Gastrocnemius medialis (tissue), 4 donors: ENCODE measurements around the gene TTC28. TPM values are rescaled to one million over a fixed set of nuclear protein-coding genes. Genes with fewer than 3 reads are reported as not detected.
A peak's percentile ranks its signal among the peaks of the same experiment; 100 is the strongest.

ENCODE experiments used
- ATAC-seq, 2 donors: fragments of 150-250 bp; one replicate each; pipeline ENCODE4 v1.9.1; 2016
- DNase-seq, 2 donors: peaks; one replicate each; pipeline ENCODE4 v3.0.0-alpha.2; 2019
- H3K27ac ChIP-seq, 4 donors: fragments of 200-600 bp; sonication (generic); 1 replicate in 1 of 4; 2 replicates in 3 of 4; pipeline ENCODE4 v1.5.1; 2016 to 2018; ENCODE audit warnings: mild to moderate bottlenecking in 2 of 4, moderate library complexity in 1 of 4
- H3K27me3 ChIP-seq, 3 donors: fragments of 200-600 bp; sonication (generic) in 2 of 3; 1 replicate in 1 of 3; 2 replicates in 2 of 3; pipeline versions ENCODE4 v1.5.1 to v1.6.0; 2016 to 2019; ENCODE audit warnings: mild to moderate bottlenecking in 1 of 3, moderate library complexity in 1 of 3
- H3K36me3 ChIP-seq, 2 donors: fragments of 200-600 bp; sonication (generic) in 1 of 2; one replicate each; pipeline ENCODE4 v1.5.1; 2017 to 2018
- H3K4me1 ChIP-seq, 2 donors: fragments of 200-600 bp; sonication (generic) in 1 of 2; one replicate each; pipeline ENCODE4 v1.5.1; 2016 to 2017; ENCODE audit warnings: mild to moderate bottlenecking in 2 of 2
- H3K4me3 ChIP-seq, 4 donors: fragments of 200-600 bp; sonication (generic) in 3 of 4; 1 replicate in 1 of 4; 2 replicates in 3 of 4; pipeline ENCODE4 v1.5.1; 2016 to 2019; ENCODE audit warnings: mild to moderate bottlenecking in 2 of 4
- H3K9me3 ChIP-seq, 3 donors: fragments of 200-600 bp; sonication (generic) in 2 of 3; 1 replicate in 1 of 3; 2 replicates in 2 of 3; pipeline ENCODE4 v1.5.1; 2016 to 2019
- POLR2A ChIP-seq, 2 donors: fragments of 450-650 bp; IDR thresholded peaks; one replicate each; pipeline ENCODE4 v1.6.1; 2017; ENCODE audit warnings: antibody characterized with exemption in 2 of 2, mild to moderate bottlenecking in 2 of 2, moderate library complexity in 2 of 2
- in situ Hi-C, 4 donors: fragments of 200-750 bp; cut with MboI; loops; one replicate each; pipeline versions ENCODE4 v1.15.0 to v1.8.0; 2017; ENCODE audit warnings: low sequenced_read_pairs in 4 of 4
- intact Hi-C: fragments of 100-400 bp; cut with DNase I; formaldehyde crosslinking; loops from one replicate; pipeline ENCODE4 v1.15.1; 2023; ENCODE audit warnings: low total_unique reads
- total RNA-seq, 4 donors: library from RNA; depleted of rRNA; stranded (reverse); fragments of >200 nt; gene quantifications; one replicate each; pipeline versions ENCODE4 v1.1.0 to v1.2.3, GENCODE V29; 2016
- TF ChIP-seq, protein P1 (sequence below), 5 experiments: fragments of 450-650 bp in 3 of 5; fragments of 200-600 bp in 2 of 5; sonication (generic) in 2 of 5; IDR thresholded peaks in 4 of 5; conservative IDR thresholded peaks in 1 of 5; 1 replicate in 4 of 5; 2 replicates in 1 of 5; pipeline ENCODE4 v1.5.1; 2016 to 2019; ENCODE audit warnings: antibody characterized with exemption in 5 of 5, mild to moderate bottlenecking in 3 of 5, moderate library complexity in 3 of 5

TTC28 gene
- total RNA-seq, 4 donors from 2014 or later = 6.3 to 18.1 (median 8.4) TPM

DNA sequence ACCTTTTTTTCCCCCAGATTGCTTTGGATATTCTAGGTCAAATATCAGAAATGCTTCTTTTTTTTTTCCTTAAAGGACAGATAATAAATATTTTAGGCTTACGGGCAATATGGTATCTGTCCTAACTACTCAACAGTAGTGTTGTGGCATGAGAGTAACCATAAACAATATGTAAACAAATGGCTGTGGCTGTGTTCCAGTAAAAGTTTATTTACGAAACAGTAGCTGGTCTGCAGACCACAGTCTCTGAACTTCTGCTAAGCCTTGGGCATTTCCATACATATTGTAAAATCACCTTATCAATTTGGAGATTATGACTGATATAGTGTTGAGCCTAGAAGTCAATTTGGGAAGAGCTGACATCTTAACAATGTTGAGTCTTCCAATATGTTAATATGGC lies 621.6 kb downstream of the TTC28 start:
- no peaks in the 10 kb centered on the region for H3K36me3 ChIP-seq
- TF ChIP-seq POLR2A (IDR thresholded peaks at IDR 0.05) = no peak
- TF ChIP-seq, protein P1, sequence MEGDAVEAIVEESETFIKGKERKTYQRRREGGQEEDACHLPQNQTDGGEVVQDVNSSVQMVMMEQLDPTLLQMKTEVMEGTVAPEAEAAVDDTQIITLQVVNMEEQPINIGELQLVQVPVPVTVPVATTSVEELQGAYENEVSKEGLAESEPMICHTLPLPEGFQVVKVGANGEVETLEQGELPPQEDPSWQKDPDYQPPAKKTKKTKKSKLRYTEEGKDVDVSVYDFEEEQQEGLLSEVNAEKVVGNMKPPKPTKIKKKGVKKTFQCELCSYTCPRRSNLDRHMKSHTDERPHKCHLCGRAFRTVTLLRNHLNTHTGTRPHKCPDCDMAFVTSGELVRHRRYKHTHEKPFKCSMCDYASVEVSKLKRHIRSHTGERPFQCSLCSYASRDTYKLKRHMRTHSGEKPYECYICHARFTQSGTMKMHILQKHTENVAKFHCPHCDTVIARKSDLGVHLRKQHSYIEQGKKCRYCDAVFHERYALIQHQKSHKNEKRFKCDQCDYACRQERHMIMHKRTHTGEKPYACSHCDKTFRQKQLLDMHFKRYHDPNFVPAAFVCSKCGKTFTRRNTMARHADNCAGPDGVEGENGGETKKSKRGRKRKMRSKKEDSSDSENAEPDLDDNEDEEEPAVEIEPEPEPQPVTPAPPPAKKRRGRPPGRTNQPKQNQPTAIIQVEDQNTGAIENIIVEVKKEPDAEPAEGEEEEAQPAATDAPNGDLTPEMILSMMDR (IDR thresholded peaks at IDR 0.05 in 4 of 5, conservative IDR thresholded peaks at IDR 0.05 in 1 of 5) = no peak
- no peaks in the 10 kb centered on the region for H3K9me3 ChIP-seq
- ATAC-seq (no peak), DNase-seq (no peak)
- in situ Hi-C loops = loop anchor here (10.0 to 25.0 kb wide), 4 partner anchors 379 to 779 kb away; no protein-coding TSS in a partner anchor
- no peak overlapping the region for H3K27ac ChIP-seq
- peaks cover 0 to 7% of the 10 kb centered on the region in 2 donors for H3K4me1 ChIP-seq
- H3K4me3 ChIP-seq = no peak overlapping the region
- intact Hi-C loops = loop anchor here (10.0 kb wide), 1 partner anchor 207 kb away; no protein-coding TSS in a partner anchor
- no peaks in the 10 kb centered on the region for H3K27me3 ChIP-seq

DNA sequence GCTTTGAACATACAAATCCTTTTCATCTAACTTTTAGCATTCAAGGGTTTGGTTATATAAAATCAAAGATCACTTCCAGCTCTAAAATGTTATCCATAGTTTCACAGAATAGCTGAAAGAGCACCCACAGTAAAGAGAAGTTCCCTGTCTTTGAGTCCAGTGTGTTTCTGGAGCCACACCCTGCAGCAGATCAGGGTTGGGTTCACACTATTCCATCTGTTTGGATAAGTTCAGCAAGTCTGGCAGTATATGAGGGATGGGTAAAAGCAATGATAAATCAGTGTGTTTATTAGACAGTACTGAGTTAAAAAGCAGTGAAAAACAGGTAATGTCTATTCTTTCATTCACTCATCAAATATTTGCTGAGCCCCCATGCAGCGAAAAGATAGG lies 624.8 kb downstream of the TTC28 start:
- no peak overlapping the region for H3K4me3 ChIP-seq
- ATAC-seq = no peak
- intact Hi-C loops = loop anchor here (10.0 kb wide), 1 partner anchor 210 kb away; no protein-coding TSS in a partner anchor

DNA sequence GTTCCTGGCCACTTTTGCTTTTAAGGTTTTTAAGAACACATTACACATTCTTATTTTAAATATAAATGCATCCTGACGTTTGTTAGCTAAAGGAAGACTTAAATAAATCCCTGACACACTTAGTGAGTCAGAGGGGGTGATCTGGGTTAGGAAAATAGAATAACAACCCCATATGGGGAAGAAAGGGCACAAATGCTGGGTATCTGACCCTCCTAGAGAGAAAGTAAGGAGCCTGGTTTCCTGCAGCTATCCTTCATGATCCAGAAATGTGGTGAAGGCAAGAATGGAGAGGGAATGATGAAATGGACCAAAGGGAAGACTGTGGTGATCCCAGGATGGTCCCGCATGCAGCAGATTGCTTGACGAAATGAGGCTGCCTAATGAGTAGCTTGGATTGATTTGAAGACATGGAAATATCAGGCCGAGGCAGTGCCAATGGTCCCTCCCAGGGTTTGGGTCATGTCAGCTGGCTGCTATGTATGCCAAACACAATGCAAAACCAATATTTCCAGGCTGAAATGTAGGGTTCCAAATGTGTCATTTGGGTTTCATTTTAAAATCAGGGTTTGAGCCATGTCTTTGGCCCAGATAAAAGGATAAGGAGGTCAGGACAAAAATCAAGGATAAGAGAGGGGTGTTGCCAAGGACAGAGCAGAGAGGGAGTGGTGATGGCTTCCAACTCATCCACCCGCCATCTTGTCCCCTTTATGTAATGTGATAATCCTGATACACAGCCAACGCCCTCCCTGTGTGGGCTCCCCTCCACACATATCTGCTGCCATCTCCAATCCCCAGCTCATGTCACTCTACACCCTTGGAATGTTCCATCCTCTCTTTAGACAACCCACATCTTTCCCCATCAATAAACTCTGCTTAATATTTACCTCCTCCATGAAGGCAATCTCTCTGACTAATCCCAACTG lies 625.5 kb downstream of the TTC28 start:
- H3K27me3 ChIP-seq = no peaks in the 10 kb centered on the region
- no peak for DNase-seq
- H3K36me3 ChIP-seq = no peaks in the 10 kb centered on the region
- TF ChIP-seq POLR2A (IDR thresholded peaks at IDR 0.05) = no peak
- TF ChIP-seq, protein P1 (IDR thresholded peaks at IDR 0.05 in 4 of 5, conservative IDR thresholded peaks at IDR 0.05 in 1 of 5) = no peak
- peak; percentile 21 to 29 for ATAC-seq
- intact Hi-C loops (loop anchor here (10.0 kb wide), 1 partner anchor 211 kb away; no protein-coding TSS in a partner anchor), in situ Hi-C loops (loop anchor here (5.0 to 25.0 kb wide), 6 partner anchors 383 to 783 kb away; no protein-coding TSS in a partner anchor)
- H3K4me1 ChIP-seq = peaks cover 0 to 7% of the 10 kb centered on the region in 2 donors
- H3K4me3 ChIP-seq = no peak overlapping the region
- no peak overlapping the region for H3K27ac ChIP-seq
- no peaks in the 10 kb centered on the region for H3K9me3 ChIP-seq

More for the DNA sequence above, 624.8 kb downstream of the TTC28 start:
- no peak for DNase-seq
- peaks cover 0 to 7% of the 10 kb centered on the region in 2 donors for H3K4me1 ChIP-seq
- no peaks in the 10 kb centered on the region for H3K9me3 ChIP-seq
- no peak overlapping the region for H3K27ac ChIP-seq
- TF ChIP-seq, protein P1 (IDR thresholded peaks at IDR 0.05 in 4 of 5, conservative IDR thresholded peaks at IDR 0.05 in 1 of 5) = no peak
- TF ChIP-seq POLR2A (IDR thresholded peaks at IDR 0.05) = no peak
- in situ Hi-C loops = loop anchor here (5.0 to 25.0 kb wide), 6 partner anchors 382 to 782 kb away; no protein-coding TSS in a partner anchor
- no peaks in the 10 kb centered on the region for H3K27me3 ChIP-seq
- no peaks in the 10 kb centered on the region for H3K36me3 ChIP-seq

DNA sequence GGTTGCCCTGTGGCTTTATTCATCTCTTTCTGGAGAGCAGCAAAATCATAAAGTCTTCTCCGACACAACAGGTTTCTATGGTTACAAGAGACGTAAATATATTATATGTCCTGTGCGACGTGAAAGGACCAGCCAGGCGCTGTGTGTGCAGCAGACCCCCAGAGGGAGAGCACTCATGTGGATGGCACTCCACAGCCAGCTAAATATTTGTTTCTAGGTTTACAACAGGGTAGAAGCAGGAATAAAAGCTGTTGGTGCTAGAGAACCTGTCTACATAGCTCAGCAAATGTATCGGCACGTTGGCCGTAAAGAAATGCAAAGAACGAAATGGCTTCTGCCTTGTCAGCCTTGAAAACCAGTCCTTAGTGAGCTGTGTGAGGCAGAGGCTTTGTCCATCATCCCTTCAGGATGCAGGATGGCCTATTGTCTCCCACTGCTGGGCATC lies 626.8 kb downstream of the TTC28 start:
- no peaks in the 10 kb centered on the region for H3K9me3 ChIP-seq
- H3K4me3 ChIP-seq = no peak overlapping the region
- no peak overlapping the region for H3K27ac ChIP-seq
- peaks cover 0 to 7% of the 10 kb centered on the region in 2 donors for H3K4me1 ChIP-seq
- DNase-seq = no peak
- intact Hi-C loops = loop anchor here (10.0 kb wide), 1 partner anchor 212 kb away; no protein-coding TSS in a partner anchor
- H3K36me3 ChIP-seq = no peaks in the 10 kb centered on the region
- ATAC-seq = no peak
- in situ Hi-C loops = loop anchor here (5.0 to 25.0 kb wide), 6 partner anchors 384 to 784 kb away; no protein-coding TSS in a partner anchor
- H3K27me3 ChIP-seq = no peaks in the 10 kb centered on the region
- TF ChIP-seq, protein P1 (IDR thresholded peaks at IDR 0.05 in 4 of 5, conservative IDR thresholded peaks at IDR 0.05 in 1 of 5) = no peak
- TF ChIP-seq POLR2A (IDR thresholded peaks at IDR 0.05) = no peak
